Measurements from ENCODE around the gene RHCG. TPM values are rescaled to one million over a fixed set of nuclear protein-coding genes. Genes with fewer than 3 reads are reported as not detected.

RHCG gene
- polyA plus RNA-seq, 1 of the 3 experiments (the other 2 are of a cell fraction), result not detected

- no peaks in the 10 kb centered on the region for H3K27me3 ChIP-seq (ENCODE audit: insufficient read depth)
- H3K36me3 ChIP-seq (replicated peaks in 1 of 2; ENCODE audit: control insufficient read depth in 1 of 2, insufficient read depth in 2 of 2, low read length in 1 of 2), result no peaks in the 10 kb centered on the region
- H4K20me1 ChIP-seq (ENCODE audit: insufficient read depth), result no peaks in the 10 kb centered on the region
- H3K27ac ChIP-seq (ENCODE audit: low read depth in 2 of 2, low read length in 1 of 2), result no peak overlapping the region
- 41% methylated on average over 4 of the region's 4 CpGs for WGBS (ENCODE audit: low lambda C conversion rate)
- H3K9me2 ChIP-seq, result no peaks in the 10 kb centered on the region
- H3K79me2 ChIP-seq (ENCODE audit: insufficient read depth), result no peaks in the 10 kb centered on the region
- no peak overlapping the region for H2AFZ ChIP-seq (ENCODE audit: low read depth)
- no peak overlapping the region for H3K9ac ChIP-seq
- CTCF ChIA-PET, result interaction anchor here (0.6 to 1.5 kb wide), 3 partner anchors 14 to 587 kb away, joined by 3 to 4 read pairs (median 4); no protein-coding TSS in a partner anchor
- no peak overlapping the region for H3K4me2 ChIP-seq
- H3K4me3 ChIP-seq (ENCODE audit: low read depth in 2 of 2, low read length in 1 of 2), result no peak overlapping the region
- TF ChIP-seq SMC3 (IDR thresholded peaks at IDR 0.05; ENCODE audit: low read depth, low read length), result no peak
- no peak for TF ChIP-seq RCOR1 (IDR thresholded peaks at IDR 0.05; ENCODE audit: low read length)
- no peak for TF ChIP-seq CTCF (IDR thresholded peaks at IDR 0.05)
- TF ChIP-seq RAD21 (IDR thresholded peaks at IDR 0.05; ENCODE audit: low read length), result no peak
- TF ChIP-seq USF1 (IDR thresholded peaks at IDR 0.05; ENCODE audit: borderline replicate concordance, low read depth), result no peak
- H3K4me1 ChIP-seq (ENCODE audit: control insufficient read depth in 1 of 2, insufficient read depth in 2 of 2, low read depth in 1 of 2, low read length in 1 of 2), result no peaks in the 10 kb centered on the region
- POLR2A ChIA-PET, result no interaction called here
- DNase-seq, result no peak
- peaks cover 4% of the 10 kb centered on the region for H3F3A ChIP-seq (replicated peaks; ENCODE audit: insufficient read depth)
- H3K9me3 ChIP-seq, result no peaks in the 10 kb centered on the region
Measured at GRCh38 chr15:89506026-89506686, 9.8 kb upstream of the RHCG start.

- no peak overlapping the region for H3K9ac ChIP-seq
- no peaks in the 10 kb centered on the region for H3K9me2 ChIP-seq
- ChIA-PET POLR2A (no interaction called here), CTCF (no interaction called here)
- no peaks in the 10 kb centered on the region for H3K36me3 ChIP-seq (replicated peaks in 1 of 2; ENCODE audit: control insufficient read depth in 1 of 2, insufficient read depth in 2 of 2, low read length in 1 of 2)
- H3K27me3 ChIP-seq (ENCODE audit: insufficient read depth), result no peaks in the 10 kb centered on the region
- no peaks in the 10 kb centered on the region for H3K9me3 ChIP-seq
- H3K79me2 ChIP-seq (ENCODE audit: insufficient read depth), result no peaks in the 10 kb centered on the region
- H4K20me1 ChIP-seq (ENCODE audit: insufficient read depth), result no peaks in the 10 kb centered on the region
- DNase-seq, result no peak
- H3K4me3 ChIP-seq (ENCODE audit: low read depth in 2 of 2, low read length in 1 of 2), result no peak overlapping the region
- no peak overlapping the region for H3K4me2 ChIP-seq
- H3K27ac ChIP-seq (ENCODE audit: low read depth in 2 of 2, low read length in 1 of 2), result no peak overlapping the region
- H2AFZ ChIP-seq (ENCODE audit: low read depth), result no peak overlapping the region
- no peak for TF ChIP-seq JUND (IDR thresholded peaks at IDR 0.05)
- TF ChIP-seq GABPA (IDR thresholded peaks at IDR 0.05; ENCODE audit: low read depth), result no peak
- no peak for TF ChIP-seq MAX (IDR thresholded peaks at IDR 0.05; ENCODE audit: low read depth)
- no peak for TF ChIP-seq TAF1 (IDR thresholded peaks at IDR 0.05; ENCODE audit: borderline replicate concordance, low read depth, low read length)
- TF ChIP-seq EP300 (IDR thresholded peaks at IDR 0.05; ENCODE audit: borderline replicate concordance in 1 of 2, low read depth in 1 of 2, low read length in 1 of 2), result no peak
- TF ChIP-seq USF1 (IDR thresholded peaks at IDR 0.05; ENCODE audit: borderline replicate concordance, low read depth), result no peak
- TF ChIP-seq MEF2A (IDR thresholded peaks at IDR 0.05; ENCODE audit: borderline replicate concordance, low read depth), result no peak
- no peak for TF ChIP-seq NFIC (IDR thresholded peaks at IDR 0.05; ENCODE audit: borderline replicate concordance)
- no peaks in the 10 kb centered on the region for H3K4me1 ChIP-seq (ENCODE audit: control insufficient read depth in 1 of 2, insufficient read depth in 2 of 2, low read depth in 1 of 2, low read length in 1 of 2)
- H3F3A ChIP-seq (replicated peaks; ENCODE audit: insufficient read depth), result peaks cover 4% of the 10 kb centered on the region
- 59% methylated on average over 2 of the region's 4 CpGs for WGBS (ENCODE audit: low lambda C conversion rate)
Measured at GRCh38 chr15:89504166-89504565, 7.8 kb upstream of the RHCG start.

Measured in SK-N-SH (cell line).